Psoas muscle (tissue), 8 donors: ENCODE results near the gene CLMP. TPM values are rescaled to one million over a fixed set of nuclear protein-coding genes. Genes with fewer than 3 reads are reported as not detected.

Experiments
- ATAC-seq, 4 donors: fragments of 200-7000 bp; cut with Tn5 transposase; one replicate each; pipeline ENCODE4 v1.9.1; 2020; ENCODE audit warnings: moderate library complexity in 3 of 4, mild to moderate bottlenecking in 2 of 4
- DNase-seq, 2 donors: peaks; one replicate each; pipeline ENCODE4 v3.0.0-alpha.2; 2020
- H3K27ac ChIP-seq: fragments of 200-600 bp; one replicate; pipeline ENCODE4 v1.8.0; 2022
- H3K27me3 ChIP-seq, 3 donors: fragments of 200-600 bp in 1 of 3; one replicate each; pipeline versions ENCODE4 v1.6.1 to v1.8.0; 2013 to 2022; ENCODE audit warnings: low read length in 2 of 3, mild to moderate bottlenecking in 2 of 3, moderate library complexity in 1 of 3; ENCODE audit not compliant: insufficient read depth in 3 of 3
- H3K36me3 ChIP-seq, 2 donors: fragments of 200-600 bp in 1 of 2; one replicate each; pipeline versions ENCODE4 v1.6.1 to v1.8.0; 2013 to 2022; ENCODE audit warnings: low read depth in 1 of 2, mild to moderate bottlenecking in 1 of 2, moderate library complexity in 1 of 2; ENCODE audit not compliant: insufficient read depth in 1 of 2
- H3K4me1 ChIP-seq: fragments of 200-600 bp; one replicate; pipeline ENCODE4 v1.8.0; 2022
- H3K4me3 ChIP-seq: fragments of 200-600 bp; one replicate; pipeline ENCODE4 v1.8.0; 2022; ENCODE audit warnings: mild to moderate bottlenecking
- H3K9me3 ChIP-seq: fragments of 200-600 bp; one replicate; pipeline ENCODE4 v1.8.0; 2022
- CTCF ChIP-seq: fragments of 200-600 bp; IDR thresholded peaks from one replicate; pipeline ENCODE4 v1.8.0; 2022; ENCODE audit warnings: antibody characterized with exemption
- WGBS, 3 donors: extraction: QIAGEN DNeasy Blood & Tissue Kit; methylation state at CpG; one replicate each; pipeline versions ENCODE4 v1.1.6 to v1.1.7; 2013; 5-methylcytosine and 5-hydroxymethylcytosine counted together
- intact Hi-C, 2 donors: fragments of 100-400 bp; cut with DNase I; formaldehyde crosslinking; loops; one replicate each; pipeline versions ENCODE4 v1.11.0 to v1.14.2; 2022
- polyA plus RNA-seq, 3 donors: library from polyadenylated mRNA; stranded (reverse); fragments of 200-250 nt; gene quantifications; one replicate each; pipeline ENCODE4 v1.2.3, GENCODE V29; 2013
- total RNA-seq, 4 donors: library from RNA; stranded (reverse); fragmentation: NEBNext Ultra II Directional in 2 of 4; extraction: Animal tissue kit (Norgen Biotek cat#: 25700) in 2 of 4; gene quantifications; one replicate each; pipeline versions ENCODE4 v1.2.1 to v1.2.4, GENCODE V29; 2021 to 2023
- donor health status: healthy with polysubstance abuse.
- donor health status: DM: no; HTN: no; CAD: no; lungs with moderate emphysema.
- donor health status: Bipolar disorder and iron deficiency.
- donor health status: healthy.
- donor health status: DM: yes; HTN: yes; CAD: no.
- donor health status: DM: no; HTN: no; CAD: no.
- donor health status: DM: no; HTN: no; CAD: no.
- donor health status: DM: yes; HTN: yes; CAD: no.

CLMP gene
- total and polyA plus RNA-seq, 7 donors: 0.83 to 4.2 (median 2.9) TPM

GRCh38 chr11:123228496-123229163 is 33.6 kb upstream of the CLMP start:
- TF ChIP-seq CTCF: no peak
- intact Hi-C loops: no loop called here
- ATAC-seq (no peak), DNase-seq (no peak)
- Histone ChIP-seq H3K4me3 (no peak overlapping the region), H3K4me1 (no peaks in the 10 kb centered on the region), H3K9me3 (no peaks in the 10 kb centered on the region), H3K27ac (no peak overlapping the region), H3K36me3 (no peaks in the 10 kb centered on the region), H3K27me3 (peaks cover 0 to 1% (median 0%) of the 10 kb centered on the region in 3 donors)
- 67 to 77% (median 71%) methylated on average over 8 of the region's 8 CpGs for WGBS, 3 donors

- ATAC-seq: no peak
- 83 to 85% (median 83%) methylated on average over 7 of the region's 7 CpGs for WGBS, 3 donors
- Histone ChIP-seq H3K4me1 (no peaks in the 10 kb centered on the region), H3K9me3 (no peaks in the 10 kb centered on the region), H3K4me3 (no peak overlapping the region), H3K36me3 (no peaks in the 10 kb centered on the region), H3K27me3 (peaks cover 0 to 1% (median 0%) of the 10 kb centered on the region in 3 donors), H3K27ac (no peak overlapping the region)
- TF ChIP-seq CTCF: no peak
- DNase-seq: no peak
- intact Hi-C loops: no loop called here
These were observed 32.9 kb upstream of the CLMP start for GRCh38 chr11:123227763-123228495.

- WGBS, 3 donors: 82 to 85% (median 83%) methylated on average over 3 of the region's 3 CpGs
- Histone ChIP-seq H3K36me3 (no peaks in the 10 kb centered on the region), H3K4me3 (no peak overlapping the region), H3K27me3 (peaks cover 0 to 1% (median 0%) of the 10 kb centered on the region in 3 donors), H3K27ac (no peak overlapping the region), H3K4me1 (no peaks in the 10 kb centered on the region), H3K9me3 (no peaks in the 10 kb centered on the region)
- intact Hi-C loops: no loop called here
- no peak for ATAC-seq
- DNase-seq: no peak
- TF ChIP-seq CTCF: no peak
These were observed 26.5 kb upstream of the CLMP start for GRCh38 chr11:123221584-123221983.

DNA sequence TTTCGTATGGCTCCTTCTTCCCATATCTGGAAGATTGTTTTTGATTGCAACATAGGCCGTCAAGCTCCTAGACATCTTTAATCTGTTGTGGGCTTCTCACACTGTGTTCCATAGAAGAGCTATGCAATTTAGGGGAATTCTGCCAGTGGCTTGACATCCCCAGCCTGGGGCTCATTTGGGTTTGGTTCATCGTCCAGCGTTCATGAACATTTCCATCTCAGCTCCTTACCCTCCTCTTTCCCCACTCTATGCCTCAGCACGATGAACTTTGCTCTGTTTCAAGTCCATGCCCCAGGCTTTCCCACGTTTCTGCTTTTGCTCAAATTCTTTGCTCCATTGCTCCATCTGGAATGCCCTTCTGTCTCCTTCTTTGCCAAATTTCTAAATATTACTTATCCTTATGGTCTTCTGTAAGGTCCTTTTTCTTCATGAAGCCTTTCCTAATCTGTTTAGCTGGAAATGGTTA is 26.1 kb upstream of the CLMP start:
- ATAC-seq: no peak

More for the DNA sequence above, 26.1 kb upstream of the CLMP start:
- Histone ChIP-seq H3K27me3 (peaks cover 0 to 3% (median 0%) of the 10 kb centered on the region in 3 donors), H3K9me3 (no peaks in the 10 kb centered on the region), H3K36me3 (no peaks in the 10 kb centered on the region), H3K27ac (no peak overlapping the region), H3K4me1 (no peaks in the 10 kb centered on the region), H3K4me3 (no peak overlapping the region)
- intact Hi-C loops: no loop called here
- 82 to 88% (median 85%) methylated on average over 6 of the region's 6 CpGs for WGBS, 3 donors
- no peak for TF ChIP-seq CTCF
- no peak for DNase-seq
